Measurements from ENCODE around the gene STK33. TPM values are rescaled to one million over a fixed set of nuclear protein-coding genes. Genes with fewer than 3 reads are reported as not detected.

Gene STK33
- total and polyA plus RNA-seq, 2 of the 13 experiments (the other 11 are each of a cell fraction or from before 2014, with no cell fraction given) = 2.7 to 12.6 TPM

GRCh38 chr11:8544807-8545206 is 49.2 kb downstream of the STK33 start:
- no peak for FAIRE-seq
- ChIA-PET POLR2A (no interaction called here), CTCF (ENCODE audit: low intra/inter-chr PET ratio, low total read pairs) (no interaction called here)

GRCh38 chr11:8543278-8543677 is 50.8 kb downstream of the STK33 start:
- Histone ChIP-seq H3K4me1 (ENCODE audit: insufficient read depth, low read length) (no peaks in the 10 kb centered on the region), H3K9me3 (ENCODE audit: low read length) (no peaks in the 10 kb centered on the region), H3K27ac (ENCODE audit: extremely low read length, insufficient read depth, low read length) (no peak overlapping the region), H3K79me2 (ENCODE audit: insufficient read depth, low read length) (no peaks in the 10 kb centered on the region), H3K4me2 (ENCODE audit: low read depth, low read length) (no peak overlapping the region), H3K4me3 (replicated peaks in 1 of 3; ENCODE audit: insufficient read depth in 1 of 3, low read depth in 2 of 3, low read length in 3 of 3) (no peak overlapping the region), H3K27me3 (ENCODE audit: control insufficient read depth in 1 of 2, insufficient read depth in 2 of 2, low read length in 2 of 2) (no peaks in the 10 kb centered on the region; a peak in 1 of 5 replicates), H4K20me1 (ENCODE audit: insufficient read depth, low read length) (no peaks in the 10 kb centered on the region), H3K36me3 (replicated peaks in 1 of 2; ENCODE audit: control insufficient read depth in 1 of 2, insufficient read depth in 2 of 2, low read length in 2 of 2) (no peaks in the 10 kb centered on the region), H3K9ac (ENCODE audit: insufficient read depth, low read depth, low read length) (no peak overlapping the region), H2AFZ (ENCODE audit: low read length) (no peak overlapping the region)
- in situ Hi-C loops (cut with HindIII; ENCODE audit: extremely low pct_ligation_motif_present, low pct_unique_long_range_greater_than_20kb) = no loop called here
- no peak for DNase-seq (ENCODE audit: low spot score)
- intact Hi-C loops (cut with micrococcal nuclease; ENCODE audit: unreplicated experiment) = no loop called here
- no peak for FAIRE-seq
- no TSS peak for BruUV-seq (replicated peaks)
- ChIA-PET POLR2A (no interaction called here), CTCF (ENCODE audit: low intra/inter-chr PET ratio, low total read pairs) (no interaction called here)
- WGBS (ENCODE audit: low lambda C conversion rate) = 7% methylated on average over 1 of the region's 1 CpG
- no peak for ATAC-seq
- TF ChIP-seq HNRNPUL1 (IDR thresholded peaks at IDR 0.05; ENCODE audit: low read depth, low read length) = no peak
- TF ChIP-seq TGIF2 (CRISPR knock-in tag; IDR thresholded peaks at IDR 0.05) = no peak
- TF ChIP-seq ZHX2 (IDR thresholded peaks at IDR 0.05; ENCODE audit: low read depth) = no peak
- no peak for TF ChIP-seq ZHX2 (CRISPR knock-in tag; IDR thresholded peaks at IDR 0.05; ENCODE audit: borderline replicate concordance)
- no peak for TF ChIP-seq MBD4 (IDR thresholded peaks at IDR 0.05; ENCODE audit: borderline replicate concordance, low read length)
- TF ChIP-seq ZBTB3 (CRISPR knock-in tag; IDR thresholded peaks at IDR 0.05; ENCODE audit: borderline replicate concordance, low read depth) = no peak

More at GRCh38 chr11:8544807-8545206, 49.2 kb downstream of the STK33 start:
- no peak overlapping the region for H3K27ac ChIP-seq (ENCODE audit: extremely low read length, insufficient read depth, low read length)
- H3K9ac ChIP-seq (ENCODE audit: insufficient read depth, low read depth, low read length) = no peak overlapping the region
- H4K20me1 ChIP-seq (ENCODE audit: insufficient read depth, low read length) = no peaks in the 10 kb centered on the region
- H3K36me3 ChIP-seq (replicated peaks in 1 of 2; ENCODE audit: control insufficient read depth in 1 of 2, insufficient read depth in 2 of 2, low read length in 2 of 2) = no peaks in the 10 kb centered on the region
- DNase-seq (ENCODE audit: low spot score) (no peak), ATAC-seq (no peak)
- 71% methylated on average over 1 of the region's 1 CpG for WGBS (ENCODE audit: low lambda C conversion rate)
- H3K27me3 ChIP-seq (ENCODE audit: control insufficient read depth in 1 of 2, insufficient read depth in 2 of 2, low read length in 2 of 2) = no peaks in the 10 kb centered on the region; a peak in 1 of 5 replicates
- no peak overlapping the region for H2AFZ ChIP-seq (ENCODE audit: low read length)
- TF ChIP-seq MYNN (CRISPR knock-in tag; IDR thresholded peaks at IDR 0.05; ENCODE audit: low read depth) (no peak), DZIP1 (CRISPR knock-in tag; IDR thresholded peaks at IDR 0.05) (no peak)
- no peaks in the 10 kb centered on the region for H3K9me3 ChIP-seq (ENCODE audit: low read length)
- no peak overlapping the region for H3K4me2 ChIP-seq (ENCODE audit: low read depth, low read length)
- no TSS peak for BruUV-seq (replicated peaks)
- no peaks in the 10 kb centered on the region for H3K4me1 ChIP-seq (ENCODE audit: insufficient read depth, low read length)
- in situ Hi-C loops (cut with HindIII; ENCODE audit: extremely low pct_ligation_motif_present, low pct_unique_long_range_greater_than_20kb) (no loop called here), intact Hi-C loops (cut with micrococcal nuclease; ENCODE audit: unreplicated experiment) (no loop called here)
- H3K4me3 ChIP-seq (replicated peaks in 1 of 3; ENCODE audit: insufficient read depth in 1 of 3, low read depth in 2 of 3, low read length in 3 of 3) = no peak overlapping the region
- no peaks in the 10 kb centered on the region for H3K79me2 ChIP-seq (ENCODE audit: insufficient read depth, low read length)
